Myocyte (in vitro differentiated cells): ENCODE measurements around the gene KBTBD7. TPM values are rescaled to one million over a fixed set of nuclear protein-coding genes. Genes with fewer than 3 reads are reported as not detected.

Experiments
- total RNA-seq: library from RNA; depleted of rRNA; stranded (reverse); fragments of >200 nt; gene quantifications from 2 replicates; pipeline ENCODE4 v1.2.3, GENCODE V29; 2014

KBTBD7 gene
- total RNA-seq, 1 donor from 2014 or later, result 8.1 TPM

Other genes with a start within 250 kb of the KBTBD7 start
- 21.5 and 25.0 TPM in 2 replicates for gene ELF1, start 175.3 kb downstream of the KBTBD7 start, total RNA-seq
- 9.9 and 12.1 TPM in 2 replicates for gene WBP4, start 133.1 kb downstream of the KBTBD7 start, total RNA-seq
- 9.9 and 10.5 TPM in 2 replicates for gene KBTBD6, start 61.8 kb downstream of the KBTBD7 start, total RNA-seq
- gene MTRF1, start 69.0 kb upstream of the KBTBD7 start, total RNA-seq, result 8.8 and 10.1 TPM in 2 replicates
- gene NAA16, start 116.7 kb upstream of the KBTBD7 start, total RNA-seq, result 6.9 and 8.6 TPM in 2 replicates